Stimulated activated CD8-positive, alpha-beta memory T cell treated with anti-CD3 and anti-CD28 coated beads, Interleukin-15, amount 100 ng/mL, for 4 hours (primary cell): ENCODE measurements around the gene SLC26A8.
"Not testable (repeated sequence)": the region's sequence is repeated elsewhere in the genome, so short reads cannot be mapped to it uniquely, and the experiment has no call there.

Experiments
- DNase-seq, 2 donors: peaks; one replicate each; pipeline ENCODE4 v3.0.0-alpha.2; 2020; ENCODE audit warnings: low read depth in 2 of 2

The SLC26A8 gene

GRCh38 chr6:36050305-36050704, 25.9 kb upstream of the SLC26A8 start:
- DNase-seq: no peak

DNA sequence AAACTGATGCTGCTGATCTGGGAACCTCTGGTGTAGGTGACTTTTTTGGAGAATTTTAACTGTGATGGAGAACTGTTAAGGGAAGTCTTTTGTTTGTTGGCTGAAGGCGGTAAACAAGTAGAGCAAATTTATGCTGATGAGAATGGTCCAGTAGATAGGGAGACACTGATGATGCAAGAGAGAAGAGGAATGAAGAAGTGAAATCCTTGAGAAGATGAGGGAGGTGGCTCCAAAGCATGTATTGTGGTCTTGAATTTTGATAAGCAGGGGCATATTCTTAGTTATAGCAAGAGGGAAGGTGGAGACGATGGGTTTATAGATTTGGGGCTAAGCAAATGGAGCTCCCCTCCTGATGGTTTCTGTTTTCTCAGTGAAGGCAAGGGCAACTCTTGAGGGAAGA, 25.1 kb upstream of the SLC26A8 start:
- no peak for DNase-seq

- no peak for DNase-seq
Measured at GRCh38 chr6:36042618-36043260, 18.3 kb upstream of the SLC26A8 start.

DNA sequence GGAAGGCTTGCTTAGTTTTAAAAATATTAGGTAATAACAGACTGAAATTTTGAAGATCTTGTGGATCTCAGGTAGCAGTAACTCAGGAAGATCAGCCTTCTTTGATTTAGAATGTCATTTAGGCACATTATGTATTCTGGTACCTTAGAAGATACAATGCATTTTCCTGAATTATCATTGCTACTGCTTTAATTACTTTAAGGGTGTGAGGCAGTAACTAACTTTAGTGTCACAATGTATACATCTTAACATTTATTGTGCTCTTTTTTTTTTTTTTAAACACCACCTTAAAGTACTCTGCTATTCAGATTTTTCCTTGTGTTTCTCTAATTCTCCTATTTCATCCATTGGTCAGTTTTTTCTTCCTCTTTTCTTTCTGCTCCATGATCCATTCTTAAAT, 16.5 kb upstream of the SLC26A8 start:
- no peak for DNase-seq

- DNase-seq: no peak
Measured at GRCh38 chr6:36039112-36039511, 14.7 kb upstream of the SLC26A8 start.

GRCh38 chr6:36038120-36038876, 13.9 kb upstream of the SLC26A8 start:
- no peak for DNase-seq

GRCh38 chr6:36035225-36035624, 10.8 kb upstream of the SLC26A8 start:
- no peak for DNase-seq

- no peak for DNase-seq
Measured at GRCh38 chr6:36034441-36034840, 10.0 kb upstream of the SLC26A8 start.

GRCh38 chr6:36033935-36034334, 9.5 kb upstream of the SLC26A8 start:
- DNase-seq: peak in 1 of 2 donors; percentile 20

DNA sequence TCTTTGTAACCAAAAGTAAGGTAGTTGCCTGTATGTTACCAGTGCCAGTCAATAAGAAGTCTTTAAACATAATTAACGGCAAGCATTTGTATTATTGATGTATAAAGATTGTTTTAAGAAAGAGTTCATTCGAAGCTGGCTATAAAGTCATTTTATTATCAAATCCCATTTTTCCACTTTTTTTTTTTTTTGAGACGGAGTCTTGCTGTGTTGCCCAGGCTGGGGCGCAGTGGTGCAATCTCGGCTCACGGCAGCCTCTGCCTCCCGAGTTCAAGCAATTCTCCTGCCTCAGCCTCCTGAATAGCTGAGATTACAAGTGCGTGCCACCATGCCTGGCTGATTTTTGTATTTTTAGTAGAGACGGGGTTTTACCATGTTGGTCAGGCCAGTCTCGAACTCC, 8.7 kb upstream of the SLC26A8 start:
- not testable (repeated sequence) for DNase-seq

GRCh38 chr6:36032261-36032660, 7.8 kb upstream of the SLC26A8 start:
- no peak for DNase-seq

DNA sequence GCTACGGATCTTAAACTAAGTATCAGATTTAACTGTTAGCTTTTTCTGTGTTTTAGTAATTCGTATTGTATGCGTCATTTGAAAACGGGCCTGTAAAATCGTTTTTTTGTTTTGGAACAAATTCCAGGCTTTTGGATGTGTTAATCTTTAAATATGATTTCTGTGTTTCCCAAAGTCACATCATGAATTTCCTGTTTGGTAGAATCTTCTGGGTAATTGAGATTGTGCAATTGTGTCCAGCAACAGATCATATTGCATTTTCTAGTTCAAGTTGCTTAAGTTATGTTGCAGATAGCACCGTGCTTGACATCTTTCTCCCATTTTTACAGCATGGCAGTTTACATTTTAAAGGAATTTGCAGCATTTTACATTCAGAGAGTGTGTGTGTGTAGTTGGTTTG, 5.0 kb upstream of the SLC26A8 start:
- no peak for DNase-seq

DNA sequence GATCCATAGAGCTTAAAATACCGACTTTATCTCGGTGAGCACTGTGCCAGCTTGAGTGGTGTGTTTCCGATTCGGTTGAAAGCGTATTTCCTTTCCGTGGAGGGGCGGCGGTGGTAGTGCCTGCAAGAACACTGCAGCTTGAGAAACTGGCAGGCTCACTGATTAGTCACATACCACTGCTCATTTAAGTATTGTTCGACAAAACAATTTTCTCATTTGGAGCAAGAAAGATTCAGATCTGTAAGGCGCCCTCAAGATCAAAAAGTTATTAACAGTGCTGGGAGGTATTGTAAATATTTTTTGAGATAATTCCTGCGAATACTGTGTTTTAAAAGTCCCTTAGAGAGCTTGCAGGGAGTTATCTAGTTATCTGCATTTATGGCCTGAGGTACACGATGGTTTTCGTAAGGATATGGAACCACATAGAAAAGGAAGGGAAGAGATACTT, 4.5 kb upstream of the SLC26A8 start:
- peak; percentile 46 to 70 for DNase-seq

- DNase-seq: peak in 1 of 2 donors; percentile 4
Measured at GRCh38 chr6:36028088-36028876, 3.8 kb upstream of the SLC26A8 start.

- peak; percentile 91 to 97 for DNase-seq
Measured at GRCh38 chr6:36027501-36028087, 3.2 kb upstream of the SLC26A8 start, which contains the start of gene MAPK14. TSS of gene MAPK14 (plus strand) at chr6:36027808. CDS start at chr6:36028158, 350 bp downstream.

- DNase-seq: no peak
Measured at GRCh38 chr6:36025932-36026327, 1.5 kb upstream of the SLC26A8 start.

- no peak for DNase-seq
Measured at GRCh38 chr6:36025260-36025931, 955 bp upstream of the SLC26A8 start.

GRCh38 chr6:36020154-36020553, 4.3 kb downstream of the SLC26A8 start:
- DNase-seq: no peak

DNA sequence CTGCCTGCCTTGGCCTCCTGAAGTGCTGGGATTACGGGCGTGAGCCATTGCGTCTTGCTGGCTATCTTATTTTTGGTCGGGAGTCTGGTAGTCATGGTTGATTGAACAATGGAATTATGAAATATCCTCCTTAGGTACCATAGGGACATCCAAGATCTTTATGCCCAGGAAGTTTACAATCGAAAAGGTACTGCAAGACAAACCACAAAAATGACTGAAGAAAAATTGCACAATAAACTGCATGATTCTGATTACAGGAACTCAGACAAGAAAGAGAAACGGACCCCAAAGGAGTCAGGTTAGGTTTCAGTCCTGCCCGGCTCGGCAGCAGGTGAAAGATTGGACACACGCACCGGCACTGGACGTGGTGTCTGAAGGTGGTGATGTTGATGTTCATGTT, 5.3 kb downstream of the SLC26A8 start:
- no peak for DNase-seq

DNA sequence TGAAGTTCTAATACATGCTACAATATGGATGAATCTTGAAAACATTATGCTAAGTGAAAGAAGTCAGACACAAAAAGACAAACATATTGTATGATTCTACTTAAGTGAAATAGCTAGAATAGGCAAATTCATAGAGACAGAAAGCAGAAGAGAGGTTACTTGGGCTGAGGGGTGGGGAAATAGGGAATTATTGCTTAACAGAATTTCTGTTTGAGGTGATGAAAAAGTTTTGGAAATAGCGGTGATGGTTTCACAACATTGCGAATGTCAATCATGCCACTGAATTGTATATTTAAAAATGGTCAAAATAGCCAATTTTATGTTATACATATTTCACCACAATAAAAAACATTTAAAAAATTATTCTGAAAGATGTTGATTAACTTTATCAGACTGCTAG, 6.1 kb downstream of the SLC26A8 start:
- no peak for DNase-seq

DNA sequence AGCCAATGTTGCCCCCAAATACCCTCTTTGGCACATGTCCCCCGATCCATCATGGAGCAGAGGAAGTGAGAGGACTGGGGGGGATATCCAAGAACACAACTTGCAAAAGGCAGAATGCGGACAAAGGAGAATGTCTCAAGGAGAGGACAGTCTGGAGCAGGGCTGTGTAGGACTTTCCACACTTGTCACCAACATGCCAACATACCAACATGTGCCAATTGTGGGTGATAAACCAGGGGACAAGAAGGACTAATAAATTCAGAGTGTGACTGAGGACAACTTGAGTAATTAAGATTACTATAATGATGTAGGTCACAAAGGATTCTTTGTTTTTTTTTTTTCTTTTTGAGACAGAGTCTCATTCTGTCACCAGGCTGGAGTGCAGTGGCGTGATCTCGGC, 8.8 kb downstream of the SLC26A8 start:
- DNase-seq: no peak

DNA sequence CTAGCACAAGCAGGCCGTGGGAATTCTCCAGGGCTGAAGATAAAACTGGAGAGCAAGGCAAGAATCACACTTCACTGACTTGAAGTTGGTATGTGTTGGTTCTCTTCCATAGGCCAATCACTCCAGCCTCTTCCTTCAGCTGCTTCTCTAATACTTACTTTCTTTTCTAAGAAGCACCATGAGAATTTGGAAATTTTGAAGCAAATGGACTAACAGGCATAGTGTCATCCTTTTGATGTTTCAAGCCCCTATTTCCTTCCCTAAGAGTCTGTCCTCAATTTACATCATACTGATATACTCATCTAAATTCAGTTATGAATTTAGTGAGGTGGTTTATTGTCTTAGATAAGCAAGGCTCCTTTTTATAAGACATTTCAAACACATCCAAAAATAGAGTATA, 24.0 kb downstream of the SLC26A8 start:
- no peak for DNase-seq
